Erythroblast (primary cell): Measurements from ENCODE around the gene SBK1.

Experiments used
- GATA1 ChIP-seq: IDR thresholded peaks from 2 replicates; pipeline ENCODE4 v1.6.1; 2011; ENCODE audit warnings: low read depth, mild to moderate bottlenecking, control low read depth, low read length, moderate library complexity
- POLR2A ChIP-seq: IDR thresholded peaks from 2 replicates; pipeline ENCODE4 v1.6.1; 2011; ENCODE audit warnings: mild to moderate bottlenecking, low read length

- TF ChIP-seq POLR2A (no peak), GATA1 (no peak)
Measured at GRCh38 chr16:28273511-28273910, 18.8 kb upstream of the SBK1 start.
